Common myeloid progenitor, CD34-positive (primary cell): ENCODE results near the gene APCDD1L.

Experiments used
- CTCF ChIA-PET: fragments of 350-600 bp; sonication (Branson Sonifier 250); formaldehyde crosslinking; loops from one replicate; lab custom pipeline; 2021; ENCODE audit warnings: antibody characterized with exemption; lab: Charles Lee
- POLR2A ChIA-PET: fragments of 350-600 bp; sonication (Branson Sonifier 250); formaldehyde crosslinking; loops from one replicate; lab custom pipeline; 2021; ENCODE audit warnings: antibody characterized with exemption; lab: Charles Lee
- DNase-seq, 3 donors: peaks; one replicate each; pipeline versions ENCODE4 v3.0.0 to v3.0.0-alpha.2; 2013
- H3K27ac ChIP-seq, 2 experiments: 1 replicate in 1 of 2; 2 replicates in 1 of 2; pipeline ENCODE4 v1.7.0; 2013; ENCODE audit warnings: inconsistent platforms in 2 of 2, low read length in 2 of 2, mild to moderate bottlenecking in 2 of 2, low read depth in 1 of 2, moderate library complexity in 1 of 2; ENCODE audit not compliant: severe bottlenecking in 2 of 2, insufficient read depth in 1 of 2, poor library complexity in 1 of 2
- H3K27me3 ChIP-seq, 5 experiments: replicated peaks in 2 of 5; 1 replicate in 3 of 5; 2 replicates in 2 of 5; pipeline versions ENCODE4 v1.6.1 to v1.7.0; 2013; ENCODE audit warnings: low read length in 4 of 5, mild to moderate bottlenecking in 2 of 5, moderate library complexity in 2 of 5, inconsistent platforms in 1 of 5; ENCODE audit not compliant: insufficient read depth in 5 of 5, control insufficient read depth in 4 of 5
- H3K36me3 ChIP-seq, 4 experiments: 1 replicate in 2 of 4; 2 replicates in 2 of 4; pipeline versions ENCODE4 v1.6.1 to v1.7.0; 2013; ENCODE audit warnings: low read length in 3 of 4, control low read depth in 1 of 4, mild to moderate bottlenecking in 1 of 4; ENCODE audit not compliant: control insufficient read depth in 4 of 4, insufficient read depth in 4 of 4
- H3K4me1 ChIP-seq, 4 experiments: 1 replicate in 3 of 4; 2 replicates in 1 of 4; pipeline versions ENCODE4 v1.6.1 to v1.7.1; 2013; ENCODE audit warnings: low read length in 3 of 4, mild to moderate bottlenecking in 3 of 4, control low read depth in 1 of 4, inconsistent platforms in 1 of 4, moderate library complexity in 1 of 4; ENCODE audit not compliant: control insufficient read depth in 4 of 4, insufficient read depth in 4 of 4; ENCODE audit errors: control extremely low read depth in 1 of 4
- H3K4me3 ChIP-seq, 7 experiments: 1 replicate in 4 of 7; 2 replicates in 3 of 7; pipeline versions ENCODE4 v1.5.1 to v1.7.0; 2013; ENCODE audit warnings: mild to moderate bottlenecking in 7 of 7, low read length in 6 of 7, moderate library complexity in 6 of 7, inconsistent platforms in 2 of 7, low read depth in 2 of 7, control low read depth in 1 of 7; ENCODE audit not compliant: insufficient read depth in 4 of 7, control insufficient read depth in 1 of 7; ENCODE audit errors: extremely low read depth in 1 of 7
- H3K9me3 ChIP-seq, 5 experiments: 1 replicate in 4 of 5; 2 replicates in 1 of 5; pipeline versions ENCODE4 v1.6.1 to v1.7.1; 2013; ENCODE audit warnings: low read length in 4 of 5, mild to moderate bottlenecking in 2 of 5, inconsistent platforms in 1 of 5, low read depth in 1 of 5, moderate library complexity in 1 of 5; ENCODE audit not compliant: control insufficient read depth in 4 of 5, insufficient read depth in 2 of 5; ENCODE audit errors: control extremely low read depth in 1 of 5
- WGBS: methylation state at CpG from one replicate; pipeline ENCODE4 v1.1.5; 2013; ENCODE audit not compliant: insufficient coverage; 5-methylcytosine and 5-hydroxymethylcytosine counted together

Gene APCDD1L

DNA sequence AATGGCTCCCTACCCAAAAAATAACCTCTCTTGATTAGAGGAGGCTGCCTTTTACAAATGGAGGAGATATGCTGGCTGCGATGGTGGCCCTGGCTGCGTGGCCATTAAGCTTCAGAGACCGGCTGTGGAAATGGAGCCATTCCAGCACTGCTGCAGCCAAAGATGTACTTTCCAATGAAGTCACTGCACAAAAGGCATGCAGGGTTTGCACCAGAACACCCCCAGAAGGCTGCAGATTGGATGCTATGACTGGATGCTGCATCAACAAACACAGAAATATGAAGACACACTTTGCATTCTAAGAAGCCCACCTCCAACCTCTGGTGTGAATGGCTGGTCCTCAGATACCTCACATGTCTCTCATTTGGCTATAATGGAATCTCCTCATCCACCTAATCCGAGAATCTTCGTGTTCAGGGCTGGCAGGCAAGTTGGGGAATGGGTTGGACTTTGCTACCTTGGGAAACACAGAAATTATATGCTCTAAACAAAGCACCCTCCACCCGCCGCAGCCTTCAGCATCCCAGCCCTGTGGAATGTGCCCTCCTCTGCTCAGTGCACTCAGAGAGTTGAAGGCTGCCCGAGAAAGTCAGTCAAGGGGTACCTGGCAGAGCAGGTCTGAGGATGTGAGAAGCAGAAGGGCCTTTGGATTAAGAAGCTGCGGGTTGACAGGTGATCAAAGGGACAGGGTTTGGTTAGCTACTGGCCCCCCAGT lies 35.3 kb downstream of the APCDD1L start:
- H3K36me3 ChIP-seq = no peaks in the 10 kb centered on the region
- DNase-seq = no peak
- 86% methylated on average over 7 of the region's 9 CpGs for WGBS
- H3K4me3 ChIP-seq = no peak overlapping the region
- H3K9me3 ChIP-seq = peaks cover 1 to 24% (median 14%) of the 10 kb centered on the region in 5 experiments
- ChIA-PET CTCF (no interaction called here), POLR2A (no interaction called here)
- H3K27ac ChIP-seq = no peak overlapping the region
- peaks cover 0 to 19% (median 7%) of the 10 kb centered on the region in 5 experiments for H3K27me3 ChIP-seq
- H3K4me1 ChIP-seq = no peaks in the 10 kb centered on the region

- no peak for DNase-seq
- CTCF ChIA-PET = no interaction called here
- Histone ChIP-seq H3K36me3 (no peaks in the 10 kb centered on the region), H3K4me3 (no peak overlapping the region), H3K27me3 (peaks cover 0 to 19% (median 11%) of the 10 kb centered on the region in 5 experiments), H3K4me1 (no peaks in the 10 kb centered on the region), H3K9me3 (peaks cover 1 to 23% (median 14%) of the 10 kb centered on the region in 5 experiments), H3K27ac (no peak overlapping the region)
- POLR2A ChIA-PET = no interaction called here
- 86% methylated on average over 2 of the region's 3 CpGs for WGBS
Measured at GRCh38 chr20:58478141-58478805, 36.9 kb downstream of the APCDD1L start.

- DNase-seq = no peak
- Histone ChIP-seq H3K4me1 (no peaks in the 10 kb centered on the region), H3K4me3 (no peak overlapping the region), H3K27ac (no peak overlapping the region), H3K9me3 (peaks cover 1 to 14% (median 13%) of the 10 kb centered on the region in 5 experiments), H3K27me3 (peaks cover 0 to 9% (median 2%) of the 10 kb centered on the region in 5 experiments), H3K36me3 (no peaks in the 10 kb centered on the region)
- ChIA-PET CTCF (no interaction called here), POLR2A (no interaction called here)
- 91% methylated on average over 10 of the region's 10 CpGs for WGBS
Measured at GRCh38 chr20:58475466-58475865, 39.7 kb downstream of the APCDD1L start.

DNA sequence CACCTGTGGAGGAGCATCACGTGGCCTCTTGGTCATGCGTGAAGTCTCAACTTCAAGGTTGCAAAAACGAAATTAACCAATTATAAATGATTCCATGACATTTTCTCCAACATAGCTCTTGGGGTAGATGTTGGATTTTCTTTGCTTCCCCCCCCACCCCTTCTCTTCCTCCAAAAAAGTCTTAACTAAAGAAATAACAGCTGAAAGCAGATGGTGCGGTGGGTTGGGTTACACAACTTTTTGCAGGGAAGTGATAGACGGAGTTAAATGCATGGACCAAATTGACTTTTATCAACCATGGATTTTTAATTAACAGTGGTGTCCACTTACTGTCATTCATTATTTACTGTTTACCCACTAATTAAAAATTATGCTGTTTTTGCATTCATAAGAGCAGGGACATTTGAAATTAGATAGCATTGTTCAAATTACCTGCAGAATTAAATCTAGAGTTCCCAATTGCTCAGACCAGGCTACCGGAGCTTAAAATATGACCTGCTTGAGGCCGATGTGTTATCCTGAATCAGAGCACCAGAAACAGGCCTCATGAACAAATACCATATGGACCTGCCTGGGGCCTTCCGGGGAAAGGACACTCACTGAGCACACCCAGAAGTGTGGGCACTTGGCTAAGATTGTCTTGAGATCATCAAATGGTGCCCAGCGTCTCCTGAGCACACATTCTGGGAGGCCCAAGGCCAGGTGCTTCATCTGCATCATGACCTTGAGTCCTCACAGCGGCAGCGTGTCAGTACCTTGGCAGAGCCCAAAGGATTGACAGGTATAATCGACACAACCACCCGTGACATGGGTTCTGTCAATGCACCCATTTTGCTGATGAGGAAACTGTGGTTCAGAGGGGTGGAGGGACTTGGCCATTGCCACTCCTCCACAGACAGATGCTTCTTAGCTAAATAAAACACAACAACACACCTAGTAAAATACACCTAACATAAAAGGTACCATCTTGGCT lies 41.5 kb downstream of the APCDD1L start:
- POLR2A ChIA-PET = no interaction called here
- Histone ChIP-seq H3K9me3 (peaks cover 0 to 12% (median 10%) of the 10 kb centered on the region in 5 experiments), H3K4me1 (no peaks in the 10 kb centered on the region), H3K4me3 (no peak overlapping the region), H3K27ac (no peak overlapping the region), H3K36me3 (no peaks in the 10 kb centered on the region), H3K27me3 (peaks cover 0 to 8% (median 0%) of the 10 kb centered on the region in 5 experiments)
- over 99% methylated on average over 10 of the region's 13 CpGs for WGBS
- no peak for DNase-seq
- CTCF ChIA-PET = interaction anchor here (1.0 to 1.1 kb wide), 2 partner anchors 8 to 26 kb away, joined by 3 to 4 read pairs; no protein-coding TSS in a partner anchor

GRCh38 chr20:58472273-58473018 lies 42.8 kb downstream of the APCDD1L start:
- Histone ChIP-seq H3K9me3 (peaks cover 0 to 4% (median 0%) of the 10 kb centered on the region in 5 experiments), H3K27me3 (peaks cover 0 to 9% (median 6%) of the 10 kb centered on the region in 5 experiments), H3K4me3 (no peak overlapping the region), H3K36me3 (no peaks in the 10 kb centered on the region), H3K4me1 (no peaks in the 10 kb centered on the region), H3K27ac (no peak overlapping the region)
- 94% methylated on average over 20 of the region's 20 CpGs for WGBS
- CTCF ChIA-PET = interaction anchor here (1.0 to 1.1 kb wide), 2 partner anchors 9 to 25 kb away, joined by 3 to 4 read pairs; no protein-coding TSS in a partner anchor
- POLR2A ChIA-PET = no interaction called here
- no peak for DNase-seq
